IPS-20b (cell line): Measurements from ENCODE around the gene TBXAS1.

Experiments
- H3K27ac ChIP-seq: one replicate; pipeline ENCODE4 v1.5.1; 2013; ENCODE audit warnings: low read length
- H3K27me3 ChIP-seq: 2 replicates; pipeline ENCODE4 v1.6.1; 2013; ENCODE audit warnings: mild to moderate bottlenecking, low read length, inconsistent platforms; ENCODE audit not compliant: insufficient read depth
- H3K36me3 ChIP-seq: 2 replicates; pipeline ENCODE4 v1.6.1; 2013; ENCODE audit warnings: low read depth, mild to moderate bottlenecking, inconsistent platforms, low read length, moderate library complexity; ENCODE audit not compliant: insufficient read depth
- H3K4me1 ChIP-seq: 2 replicates; pipeline ENCODE4 v1.6.1; 2013; ENCODE audit warnings: mild to moderate bottlenecking, control low read depth, inconsistent platforms, low read length, moderate library complexity; ENCODE audit not compliant: insufficient read depth
- H3K4me3 ChIP-seq: 2 replicates; pipeline ENCODE4 v1.5.1; 2013; ENCODE audit warnings: mild to moderate bottlenecking, low read length, inconsistent platforms
- H3K9ac ChIP-seq: 2 replicates; pipeline ENCODE4 v1.6.1; 2013; ENCODE audit warnings: low read depth, mild to moderate bottlenecking, inconsistent platforms, low read length, moderate library complexity
- H3K9me3 ChIP-seq: 2 replicates; pipeline ENCODE4 v1.6.1; 2013; ENCODE audit warnings: mild to moderate bottlenecking, low read depth, low read length, inconsistent platforms; ENCODE audit not compliant: insufficient read depth

TBXAS1 gene

DNA sequence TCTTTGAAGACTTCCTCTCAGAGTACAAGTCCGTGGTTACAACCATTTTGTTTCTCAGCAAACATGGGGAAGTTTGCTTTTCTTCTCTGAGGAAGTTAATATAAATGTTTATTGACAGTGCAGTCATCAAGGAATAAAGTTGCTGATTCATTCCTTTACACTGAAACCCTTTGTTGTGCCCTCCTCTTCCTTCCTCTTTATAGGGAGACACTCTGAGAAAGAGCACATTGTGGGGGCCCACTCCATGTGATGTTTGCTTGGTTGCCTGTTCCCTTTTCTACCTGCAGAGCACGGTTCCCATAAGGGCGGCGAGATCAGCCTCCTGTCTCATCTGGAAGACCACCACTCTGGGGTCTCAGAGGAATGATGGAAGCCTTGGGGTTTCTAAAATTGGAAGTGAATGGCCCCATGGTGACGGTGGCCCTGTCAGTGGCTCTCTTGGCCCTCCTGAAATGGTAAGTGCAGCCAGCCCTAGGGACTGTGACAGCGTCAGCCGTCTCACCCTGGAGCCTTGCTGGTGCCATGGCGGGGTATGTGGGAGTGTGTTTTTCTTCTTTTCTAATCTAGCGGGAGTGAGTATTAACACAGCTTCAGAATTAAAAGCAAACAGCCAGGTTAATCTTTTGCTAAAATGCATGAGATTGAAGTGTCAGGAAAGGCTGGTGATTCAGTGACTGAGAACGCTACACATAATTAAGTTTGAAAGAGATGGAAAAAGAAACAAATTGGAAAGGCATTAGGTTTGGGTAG is at the start of gene TBXAS1:
Gene TBXAS1, plus strand, starts transcription at position 240 of the 750 bp plus-strand sequence. Its CDS starts 127 bp downstream, at position 367.
- no peaks in the 10 kb centered on the region for H3K27me3 ChIP-seq
- H3K27ac ChIP-seq, result no peak within 1 kb of the TSS
- H3K36me3 ChIP-seq, result no peaks in the 10 kb centered on the region
- no peaks in the 10 kb centered on the region for H3K9me3 ChIP-seq
- H3K9ac ChIP-seq, result no peak within 1 kb of the TSS
- no peaks in the 10 kb centered on the region for H3K4me1 ChIP-seq
- no peak within 1 kb of the TSS for H3K4me3 ChIP-seq

DNA sequence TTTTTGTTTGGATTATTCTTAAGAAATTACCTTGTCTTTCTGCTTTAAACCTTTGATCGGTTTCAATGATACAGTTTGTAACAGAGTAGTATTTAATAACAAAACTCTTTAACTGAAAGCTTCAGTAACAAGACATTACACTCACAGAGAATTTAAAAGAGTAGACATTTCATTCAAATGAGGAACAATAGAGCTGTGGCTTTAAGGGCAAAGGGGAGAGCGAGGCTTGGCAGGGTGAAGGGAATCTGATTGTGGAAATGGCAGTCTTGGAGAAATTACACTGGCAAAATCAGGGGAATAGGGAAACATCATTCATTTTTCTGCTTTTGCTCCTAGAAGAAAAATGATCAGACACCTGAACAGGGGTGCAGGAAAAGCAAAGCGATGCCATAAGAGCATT is 46.1 kb upstream of the TBXAS1 start:
- H3K4me1 ChIP-seq, result peaks cover 14% of the 10 kb centered on the region; the same call in 1 of the 2 replicates
- no peak overlapping the region for H3K4me3 ChIP-seq
- no peak overlapping the region for H3K9ac ChIP-seq
- peaks cover 33% of the 10 kb centered on the region for H3K27me3 ChIP-seq
- no peaks in the 10 kb centered on the region for H3K9me3 ChIP-seq
- no peaks in the 10 kb centered on the region for H3K36me3 ChIP-seq
- no peak overlapping the region for H3K27ac ChIP-seq

DNA sequence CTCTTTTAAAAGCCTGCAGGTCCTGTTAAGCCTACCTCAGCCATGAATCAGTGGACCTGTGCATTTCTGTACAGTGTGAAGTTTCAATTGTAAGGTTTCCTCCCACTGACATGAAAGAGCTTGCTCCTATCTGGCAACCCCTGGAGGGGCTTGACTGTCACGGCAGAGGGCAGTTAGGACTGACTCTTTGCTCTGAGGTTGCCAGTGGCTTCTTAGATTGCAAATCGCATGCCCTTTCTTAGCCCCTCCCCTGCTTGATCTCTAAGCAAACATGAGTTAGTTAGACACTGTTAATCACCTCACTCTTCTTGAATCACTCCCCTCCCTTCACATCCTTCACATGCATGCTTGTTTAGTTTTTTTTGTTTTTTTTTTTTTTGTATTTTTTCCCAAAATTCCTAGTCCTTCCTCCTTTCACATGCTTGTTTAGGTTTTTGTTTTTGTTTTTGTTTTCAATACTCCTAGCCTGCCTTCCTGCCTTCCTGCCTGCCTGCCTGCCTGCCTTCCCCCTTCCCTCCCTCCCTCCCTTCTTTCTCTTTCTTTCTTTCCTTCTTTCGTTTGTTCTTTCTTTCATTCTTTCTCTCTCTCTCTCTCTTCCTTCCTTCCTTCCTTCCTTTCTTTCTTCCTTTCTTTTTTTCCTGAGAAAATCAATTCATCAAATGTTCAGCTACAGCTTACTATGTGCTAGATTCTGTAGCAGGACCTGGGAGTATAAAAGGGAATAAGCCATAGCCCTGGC is 45.2 kb upstream of the TBXAS1 start:
- no peaks in the 10 kb centered on the region for H3K9me3 ChIP-seq
- no peak overlapping the region for H3K9ac ChIP-seq
- peaks cover 26% of the 10 kb centered on the region for H3K27me3 ChIP-seq
- peaks cover 14% of the 10 kb centered on the region; the same call in 1 of the 2 replicates for H3K4me1 ChIP-seq
- H3K27ac ChIP-seq, result no peak overlapping the region
- H3K4me3 ChIP-seq, result no peak overlapping the region
- no peaks in the 10 kb centered on the region for H3K36me3 ChIP-seq

- Histone ChIP-seq H3K4me3 (no peak overlapping the region), H3K27ac (no peak overlapping the region), H3K9ac (no peak overlapping the region), H3K27me3 (peaks cover 18% of the 10 kb centered on the region), H3K36me3 (no peaks in the 10 kb centered on the region), H3K9me3 (no peaks in the 10 kb centered on the region), H3K4me1 (peaks cover 14% of the 10 kb centered on the region; the same call in 1 of the 2 replicates)
These were observed 44.4 kb upstream of the TBXAS1 start for GRCh38 chr7:139784648-139785047.

DNA sequence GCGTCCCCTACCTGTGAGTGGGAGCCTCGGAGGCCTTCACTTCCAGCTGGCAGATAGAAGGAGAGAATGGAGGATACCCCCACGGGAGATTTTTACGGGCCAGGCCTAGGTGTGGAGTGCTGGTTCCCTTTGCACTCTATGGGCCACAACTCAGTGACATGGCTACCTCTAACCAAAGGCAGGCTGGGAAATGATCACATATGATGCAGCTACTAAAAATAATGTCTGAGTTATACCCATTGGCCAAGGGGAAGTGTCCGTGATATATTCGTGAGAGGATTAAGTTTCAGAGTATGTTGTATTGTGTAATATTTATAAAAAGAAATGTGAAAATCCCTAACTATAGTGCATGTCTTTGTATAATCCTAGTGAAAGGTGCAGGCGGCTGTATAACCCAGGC is 37.7 kb upstream of the TBXAS1 start:
- H3K36me3 ChIP-seq, result no peaks in the 10 kb centered on the region
- no peak overlapping the region for H3K27ac ChIP-seq
- H3K9me3 ChIP-seq, result no peaks in the 10 kb centered on the region
- H3K27me3 ChIP-seq, result no peaks in the 10 kb centered on the region
- no peaks in the 10 kb centered on the region for H3K4me1 ChIP-seq
- no peak overlapping the region for H3K4me3 ChIP-seq
- H3K9ac ChIP-seq, result no peak overlapping the region

DNA sequence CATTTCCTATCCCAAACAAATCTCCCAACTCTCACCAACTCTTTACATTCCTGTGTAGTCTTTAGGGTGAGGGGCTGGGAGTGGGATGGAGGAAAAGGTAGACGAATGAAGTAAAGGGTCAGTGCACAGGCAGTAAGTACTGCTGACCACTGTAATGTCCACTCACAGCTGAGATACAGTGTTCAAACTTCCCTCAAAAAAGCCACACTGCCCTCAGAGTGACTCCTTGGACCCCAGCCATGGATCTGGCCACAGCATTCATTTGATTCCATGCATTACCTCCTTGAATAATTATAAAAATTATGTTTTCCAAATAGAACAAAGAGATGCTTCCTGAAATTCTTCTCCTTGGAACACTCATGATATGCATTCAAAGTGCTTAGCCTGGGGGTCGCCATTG is 31.5 kb upstream of the TBXAS1 start:
- Histone ChIP-seq H3K4me3 (no peak overlapping the region), H3K27me3 (no peaks in the 10 kb centered on the region), H3K4me1 (no peaks in the 10 kb centered on the region), H3K9ac (no peak overlapping the region), H3K27ac (no peak overlapping the region), H3K36me3 (no peaks in the 10 kb centered on the region), H3K9me3 (no peaks in the 10 kb centered on the region)

DNA sequence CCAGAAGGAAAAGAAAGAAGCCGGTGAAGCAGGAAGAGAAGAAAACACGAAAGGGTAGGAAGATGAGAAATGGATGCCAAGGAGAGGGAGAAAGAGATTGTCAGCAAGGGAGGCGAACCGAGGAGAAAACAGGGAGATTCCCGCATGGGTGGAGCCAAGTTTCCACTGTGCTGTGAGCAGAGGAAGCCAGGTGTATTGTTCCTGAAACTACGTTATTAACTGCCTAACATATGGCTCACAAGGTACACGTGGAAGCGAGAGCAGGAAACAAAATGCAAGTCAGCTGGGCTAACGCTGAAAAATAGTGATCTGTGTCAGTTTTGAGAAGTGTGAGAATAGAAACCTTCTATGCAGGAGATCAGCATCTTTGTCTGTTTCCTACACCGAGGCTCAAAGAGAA is 30.8 kb upstream of the TBXAS1 start:
- no peaks in the 10 kb centered on the region for H3K27me3 ChIP-seq
- no peak overlapping the region for H3K4me3 ChIP-seq
- H3K36me3 ChIP-seq, result no peaks in the 10 kb centered on the region
- H3K9ac ChIP-seq, result no peak overlapping the region
- H3K4me1 ChIP-seq, result no peaks in the 10 kb centered on the region
- H3K9me3 ChIP-seq, result peaks cover 6% of the 10 kb centered on the region; the same call in 1 of the 2 replicates
- no peak overlapping the region for H3K27ac ChIP-seq

DNA sequence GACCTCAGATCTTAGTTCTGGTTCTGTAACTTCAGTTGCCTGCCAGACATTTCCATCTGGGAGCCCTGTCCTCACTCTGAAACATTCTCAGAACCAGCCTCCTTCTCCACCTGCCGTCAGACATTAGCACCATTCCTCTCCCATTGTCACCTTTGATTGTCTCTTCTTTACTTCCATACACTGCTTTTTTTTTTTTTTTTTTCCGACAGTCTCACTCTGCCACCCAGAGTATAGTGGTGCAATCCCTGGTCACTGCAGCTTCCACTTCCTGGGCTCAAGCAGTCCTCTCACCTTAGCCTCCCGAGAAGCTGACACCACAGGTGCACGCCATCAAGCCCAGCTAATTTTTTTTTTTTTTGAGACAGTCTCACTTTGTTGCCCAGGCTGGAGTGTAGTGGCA is 30.2 kb upstream of the TBXAS1 start:
- Histone ChIP-seq H3K4me3 (no peak overlapping the region), H3K27me3 (no peaks in the 10 kb centered on the region), H3K4me1 (no peaks in the 10 kb centered on the region), H3K9ac (no peak overlapping the region), H3K27ac (no peak overlapping the region), H3K9me3 (peaks cover 12% of the 10 kb centered on the region), H3K36me3 (no peaks in the 10 kb centered on the region)

DNA sequence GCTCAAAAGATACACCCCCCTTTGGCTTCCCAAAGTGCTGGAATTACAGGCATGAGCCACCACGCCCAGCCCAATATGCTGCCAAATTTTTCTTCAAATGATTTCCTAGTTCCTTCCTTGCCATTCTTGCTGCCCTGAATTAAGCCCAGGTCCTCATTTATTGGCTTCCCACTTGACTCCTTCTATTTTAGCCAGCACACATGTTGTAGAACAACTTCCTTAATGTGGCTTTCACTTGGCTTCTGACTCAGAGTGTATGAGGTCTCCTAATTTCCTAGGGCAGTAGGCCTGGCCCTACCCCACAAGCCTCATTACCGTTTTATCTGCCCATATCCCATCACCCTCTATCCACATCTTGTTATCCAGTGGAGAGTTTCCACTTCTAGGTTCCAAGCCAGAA is 29.5 kb upstream of the TBXAS1 start:
- H3K9me3 ChIP-seq, result peaks cover 19% of the 10 kb centered on the region
- H3K4me3 ChIP-seq, result no peak overlapping the region
- no peaks in the 10 kb centered on the region for H3K27me3 ChIP-seq
- H3K36me3 ChIP-seq, result no peaks in the 10 kb centered on the region
- no peaks in the 10 kb centered on the region for H3K4me1 ChIP-seq
- H3K27ac ChIP-seq, result no peak overlapping the region
- H3K9ac ChIP-seq, result no peak overlapping the region

- H3K27ac ChIP-seq, result no peak overlapping the region
- H3K4me1 ChIP-seq, result no peaks in the 10 kb centered on the region
- H3K9me3 ChIP-seq, result peaks cover 26% of the 10 kb centered on the region
- no peak overlapping the region for H3K9ac ChIP-seq
- H3K36me3 ChIP-seq, result no peaks in the 10 kb centered on the region
- H3K27me3 ChIP-seq, result no peaks in the 10 kb centered on the region
- no peak overlapping the region for H3K4me3 ChIP-seq
These were observed 24.5 kb upstream of the TBXAS1 start for GRCh38 chr7:139804571-139804970.

DNA sequence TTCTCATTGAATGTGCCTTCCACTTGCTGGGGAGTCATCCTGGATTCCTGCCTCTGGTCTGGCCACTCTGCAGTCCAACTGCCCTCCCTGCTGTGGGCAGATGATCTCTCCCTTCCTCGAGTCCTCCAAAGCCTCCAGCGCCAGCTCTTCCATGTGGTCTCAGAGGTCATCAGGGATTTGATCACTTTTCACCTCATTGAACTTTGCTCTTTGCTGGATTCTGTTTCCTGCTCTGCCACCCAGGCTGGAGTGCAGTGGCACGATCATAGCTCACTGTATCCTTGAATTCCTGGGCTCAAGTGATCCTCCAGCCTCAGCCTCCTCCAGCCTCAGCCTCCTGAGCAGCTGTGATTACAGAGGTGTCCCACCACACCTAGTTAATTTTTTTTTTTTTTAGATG is 22.1 kb upstream of the TBXAS1 start:
- H3K9me3 ChIP-seq, result peaks cover 26% of the 10 kb centered on the region

DNA sequence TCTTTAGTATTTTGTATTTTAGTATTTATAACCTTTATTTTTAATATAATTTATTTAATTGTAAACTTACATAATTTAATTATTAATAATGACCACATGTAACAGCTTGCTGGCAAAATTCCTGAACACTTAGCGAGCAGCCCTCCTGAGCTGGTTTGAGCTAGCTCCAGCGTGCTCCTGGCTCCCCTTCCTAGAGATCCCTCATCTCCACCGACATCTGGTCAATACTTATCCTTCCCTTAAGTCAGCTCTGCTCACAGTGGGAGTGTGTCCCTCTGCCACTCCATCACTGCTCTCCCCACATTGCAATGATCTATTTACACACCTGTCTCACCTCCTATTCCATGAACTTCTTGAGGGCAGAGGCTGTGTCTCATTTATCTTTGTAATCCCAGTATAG is 20.6 kb upstream of the TBXAS1 start:
- Histone ChIP-seq H3K27ac (no peak overlapping the region), H3K4me3 (no peak overlapping the region), H3K27me3 (no peaks in the 10 kb centered on the region), H3K4me1 (no peaks in the 10 kb centered on the region), H3K9me3 (peaks cover 18% of the 10 kb centered on the region), H3K9ac (no peak overlapping the region), H3K36me3 (no peaks in the 10 kb centered on the region)

More for the DNA sequence above, 22.1 kb upstream of the TBXAS1 start:
- Histone ChIP-seq H3K36me3 (no peaks in the 10 kb centered on the region), H3K27ac (no peak overlapping the region), H3K9ac (no peak overlapping the region), H3K27me3 (no peaks in the 10 kb centered on the region), H3K4me1 (no peaks in the 10 kb centered on the region), H3K4me3 (no peak overlapping the region)
